ENCODE results near the gene HOXA2. TPM values are rescaled to one million over a fixed set of nuclear protein-coding genes. Genes with fewer than 3 reads are reported as not detected.

The HOXA2 gene
- total and polyA plus RNA-seq, 5 donors from 2014 or later = 0.11 to 0.31 TPM; not detected in 3

DNA sequence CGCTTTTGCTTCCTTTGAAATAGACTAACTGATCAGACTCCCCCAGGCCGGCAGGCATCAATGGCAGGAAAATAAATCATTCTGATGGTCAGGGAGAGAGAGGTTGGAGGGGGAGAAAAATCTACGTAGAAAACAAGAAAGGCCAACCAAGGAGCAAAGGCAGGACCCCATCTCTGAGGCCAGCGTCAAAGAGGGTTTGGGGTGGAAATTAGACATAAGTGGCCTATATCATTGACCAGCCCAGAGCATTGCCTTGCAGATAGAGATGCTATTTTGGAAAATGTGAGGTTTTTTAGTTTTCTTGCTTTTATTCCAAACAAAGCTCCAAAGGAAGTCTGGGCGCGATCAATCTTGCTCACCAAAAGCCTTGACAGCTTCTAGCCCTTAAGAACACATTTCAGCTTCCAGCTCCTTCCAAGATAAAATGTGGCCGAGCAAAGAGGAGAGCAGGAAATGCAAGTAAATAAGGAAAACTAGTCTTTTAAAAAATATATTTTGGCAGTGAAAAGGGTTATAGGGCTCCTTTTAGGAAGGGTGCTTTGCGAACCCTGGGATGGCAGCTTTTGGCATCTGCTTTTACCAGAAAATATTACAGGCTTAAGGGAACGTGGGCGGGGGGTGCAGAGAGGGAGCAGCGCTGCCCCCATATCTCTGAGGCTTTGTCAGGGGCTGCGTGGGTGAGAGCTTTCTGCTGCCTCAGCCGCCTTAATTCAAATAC is 2.0 kb upstream of the HOXA2 start:
- Histone ChIP-seq H3K4me1 (ENCODE audit: control insufficient read depth, insufficient read depth, low read length, poor library complexity, severe bottlenecking) (peaks cover 12% of the 10 kb centered on the region), H3K27ac (ENCODE audit: insufficient read depth, low read length, poor library complexity, severe bottlenecking) (no peak overlapping the region), H3K9me3 (ENCODE audit: control insufficient read depth in 2 of 2, low read length in 2 of 2) (no peaks in the 10 kb centered on the region), H3K36me3 (ENCODE audit: control insufficient read depth, insufficient read depth, low read length) (no peaks in the 10 kb centered on the region), H3K4me3 (ENCODE audit: low read depth, low read length) (no peak overlapping the region), H3K27me3 (ENCODE audit: control insufficient read depth, insufficient read depth, low read length) (peaks cover 16% of the 10 kb centered on the region)
- Mint-ChIP-seq H3K36me3 (peaks cover 21% of the 10 kb centered on the region), H3K27ac (no peak overlapping the region), H3K9me3 (peaks cover 0 to 7% (median 1%) of the 10 kb centered on the region in 7 donors), H3K4me1 (peaks cover 8 to 27% (median 10%) of the 10 kb centered on the region in 4 donors), H3K27me3 (peaks cover 54% of the 10 kb centered on the region), H3K4me3 (peak overlapping the region in 1 of 4 donors; percentile 1)
- ATAC-seq (ENCODE audit: low read depth in 2 of 2) (no peak), DNase-seq (no peak)

DNA sequence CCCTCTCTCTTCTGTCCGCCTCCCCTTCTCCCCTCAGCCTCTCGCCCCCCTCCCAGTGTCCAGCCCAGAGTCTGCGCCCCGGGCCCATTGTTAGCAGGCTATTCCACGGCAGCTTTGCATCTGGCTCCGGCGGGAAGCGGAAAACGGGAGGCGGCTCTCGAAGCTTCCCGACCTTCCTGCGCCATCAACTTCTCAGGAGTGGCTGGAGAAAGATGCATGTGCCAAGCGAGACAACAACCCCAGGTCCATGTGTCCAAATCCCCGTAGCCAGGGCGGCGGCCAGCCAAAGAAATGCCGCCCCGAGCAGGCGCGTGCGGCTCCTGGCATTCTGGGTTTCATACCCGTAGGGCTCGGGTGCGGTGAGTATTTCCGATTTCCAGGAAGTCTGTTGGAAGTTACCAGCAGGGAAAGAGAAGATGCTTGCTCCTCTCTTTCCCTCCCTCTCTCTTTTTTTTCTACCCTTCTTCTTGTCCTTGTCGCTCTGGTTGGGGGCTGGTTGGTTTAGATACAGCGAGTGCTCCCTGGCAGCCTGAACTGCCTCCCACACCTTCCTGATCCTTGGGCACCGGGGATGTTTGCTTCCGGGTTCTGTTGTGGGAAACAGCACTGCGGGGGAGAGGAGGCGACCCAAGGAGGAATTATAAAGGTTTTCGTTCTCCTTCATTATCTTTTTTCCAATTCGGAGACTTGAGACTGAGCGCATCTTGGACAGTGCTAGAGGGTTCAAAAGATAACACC is 1.2 kb upstream of the HOXA2 start:
- Mint-ChIP-seq H3K27ac (no peak overlapping the region), H3K27me3 (peaks cover 60% of the 10 kb centered on the region), H3K9me3 (peaks cover 0 to 7% (median 0%) of the 10 kb centered on the region in 7 donors), H3K4me1 (peaks cover 8 to 33% (median 11%) of the 10 kb centered on the region in 4 donors), H3K4me3 (peak overlapping the region in 2 of 4 donors; percentile 1 to 76), H3K36me3 (peaks cover 22% of the 10 kb centered on the region)
- Histone ChIP-seq H3K36me3 (ENCODE audit: control insufficient read depth, insufficient read depth, low read length) (no peaks in the 10 kb centered on the region), H3K27me3 (ENCODE audit: control insufficient read depth, insufficient read depth, low read length) (peaks cover 18% of the 10 kb centered on the region), H3K27ac (ENCODE audit: insufficient read depth, low read length, poor library complexity, severe bottlenecking) (no peak overlapping the region), H3K4me1 (ENCODE audit: control insufficient read depth, insufficient read depth, low read length, poor library complexity, severe bottlenecking) (peaks cover 12% of the 10 kb centered on the region), H3K9me3 (ENCODE audit: control insufficient read depth in 2 of 2, low read length in 2 of 2) (no peaks in the 10 kb centered on the region), H3K4me3 (ENCODE audit: low read depth, low read length) (no peak overlapping the region)
- ATAC-seq (ENCODE audit: low read depth in 2 of 2) (no peak), DNase-seq (no peak)

DNA sequence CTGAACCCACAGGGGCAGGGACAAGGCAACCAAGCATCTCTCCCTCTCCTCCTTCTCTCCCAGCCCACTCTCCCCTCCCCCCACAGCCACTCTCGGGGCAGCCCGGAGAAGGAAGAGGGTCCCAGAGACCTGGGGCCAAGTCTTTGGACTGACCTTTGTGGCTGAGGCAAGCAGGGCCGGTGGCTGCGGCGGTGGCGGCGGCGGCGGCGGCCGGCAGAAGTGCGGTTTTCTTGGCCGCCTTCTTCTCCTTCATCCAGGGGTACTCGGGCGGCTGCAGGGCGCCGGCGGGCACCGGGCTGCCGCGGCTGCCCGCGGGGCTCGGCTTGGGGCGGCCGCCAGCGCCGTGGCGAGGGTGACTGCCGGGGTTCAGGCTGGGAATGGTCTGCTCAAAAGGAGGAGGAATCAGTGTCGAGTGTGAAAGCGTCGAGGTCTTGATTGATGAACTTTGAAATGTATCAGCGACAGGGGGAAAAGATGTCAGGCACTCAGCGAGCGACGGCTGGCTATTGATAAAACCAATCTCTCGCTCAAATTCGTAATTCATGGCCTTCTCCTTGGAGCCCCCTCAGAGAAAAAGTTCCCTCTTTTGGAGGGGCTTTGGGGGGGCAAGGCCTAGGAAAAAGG is 414 bp downstream of the HOXA2 start:
- Mint-ChIP-seq H3K9me3 (peaks cover 0 to 7% (median 0%) of the 10 kb centered on the region in 7 donors), H3K27ac (no peak overlapping the region), H3K4me1 (peaks cover 8 to 48% (median 17%) of the 10 kb centered on the region in 4 donors), H3K36me3 (peaks cover 22% of the 10 kb centered on the region), H3K4me3 (peak overlapping the region in 3 of 4 donors; percentile 23 to 76 (median 39)), H3K27me3 (peaks cover 70% of the 10 kb centered on the region)
- H3K9me3 ChIP-seq (ENCODE audit: control insufficient read depth in 2 of 2, low read length in 2 of 2) = no peaks in the 10 kb centered on the region
- DNase-seq (no peak), ATAC-seq (ENCODE audit: low read depth in 2 of 2) (no peak)
- H3K4me3 ChIP-seq (ENCODE audit: low read depth, low read length) = no peak overlapping the region
- no peaks in the 10 kb centered on the region for H3K36me3 ChIP-seq (ENCODE audit: control insufficient read depth, insufficient read depth, low read length)
- peaks cover 18% of the 10 kb centered on the region for H3K27me3 ChIP-seq (ENCODE audit: control insufficient read depth, insufficient read depth, low read length)
- no peak overlapping the region for H3K27ac ChIP-seq (ENCODE audit: insufficient read depth, low read length, poor library complexity, severe bottlenecking)
- H3K4me1 ChIP-seq (ENCODE audit: control insufficient read depth, insufficient read depth, low read length, poor library complexity, severe bottlenecking) = peaks cover 20% of the 10 kb centered on the region

DNA sequence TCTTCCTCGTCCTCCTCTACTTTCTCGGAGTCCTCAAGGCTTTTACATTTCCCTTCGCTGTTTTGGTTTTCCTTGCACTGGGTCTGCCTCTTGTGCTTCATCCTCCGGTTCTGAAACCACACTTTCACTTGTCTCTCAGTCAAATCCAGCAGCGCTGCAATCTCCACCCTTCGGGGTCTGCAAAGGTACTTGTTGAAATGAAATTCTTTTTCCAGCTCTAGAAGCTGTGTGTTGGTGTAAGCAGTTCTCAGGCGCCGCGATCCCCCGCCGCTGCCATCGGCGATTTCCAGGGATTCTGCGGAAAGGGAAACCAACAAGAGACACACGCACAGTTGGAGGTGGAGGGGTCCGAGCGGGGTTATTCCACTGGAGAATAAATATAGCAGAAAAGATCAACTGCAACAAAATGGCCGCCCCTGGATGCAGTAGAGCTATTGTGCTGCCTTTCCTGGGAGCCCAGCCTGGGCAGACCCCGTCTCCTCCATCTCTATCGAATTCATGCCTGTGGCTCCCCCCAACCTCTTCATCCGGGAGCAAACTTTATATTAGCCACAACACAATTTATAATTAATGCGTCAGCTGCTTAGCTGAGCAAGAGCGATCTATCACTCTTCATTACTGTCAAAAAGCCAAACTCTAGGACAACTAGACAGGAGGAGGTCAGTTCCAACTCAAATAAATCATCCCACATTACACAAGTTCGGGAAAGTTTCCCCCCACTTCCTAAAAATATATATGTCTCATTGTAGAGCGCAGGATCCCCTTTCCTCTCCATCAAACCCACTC is 1.1 kb downstream of the HOXA2 start:
- Histone ChIP-seq H3K36me3 (ENCODE audit: control insufficient read depth, insufficient read depth, low read length) (no peaks in the 10 kb centered on the region), H3K4me3 (ENCODE audit: low read depth, low read length) (no peak overlapping the region), H3K27ac (ENCODE audit: insufficient read depth, low read length, poor library complexity, severe bottlenecking) (no peak overlapping the region), H3K4me1 (ENCODE audit: control insufficient read depth, insufficient read depth, low read length, poor library complexity, severe bottlenecking) (peaks cover 23% of the 10 kb centered on the region), H3K9me3 (ENCODE audit: control insufficient read depth in 2 of 2, low read length in 2 of 2) (no peaks in the 10 kb centered on the region), H3K27me3 (ENCODE audit: control insufficient read depth, insufficient read depth, low read length) (peaks cover 18% of the 10 kb centered on the region)
- ATAC-seq (ENCODE audit: low read depth in 2 of 2) (no peak), DNase-seq (no peak)
- Mint-ChIP-seq H3K4me3 (peak overlapping the region in 3 of 4 donors; percentile 1 to 45 (median 23)), H3K9me3 (peaks cover 0 to 7% (median 0%) of the 10 kb centered on the region in 7 donors), H3K36me3 (peaks cover 22% of the 10 kb centered on the region), H3K27ac (no peak overlapping the region), H3K4me1 (peaks cover 8 to 50% (median 18%) of the 10 kb centered on the region in 4 donors), H3K27me3 (peaks cover 72% of the 10 kb centered on the region)

DNA sequence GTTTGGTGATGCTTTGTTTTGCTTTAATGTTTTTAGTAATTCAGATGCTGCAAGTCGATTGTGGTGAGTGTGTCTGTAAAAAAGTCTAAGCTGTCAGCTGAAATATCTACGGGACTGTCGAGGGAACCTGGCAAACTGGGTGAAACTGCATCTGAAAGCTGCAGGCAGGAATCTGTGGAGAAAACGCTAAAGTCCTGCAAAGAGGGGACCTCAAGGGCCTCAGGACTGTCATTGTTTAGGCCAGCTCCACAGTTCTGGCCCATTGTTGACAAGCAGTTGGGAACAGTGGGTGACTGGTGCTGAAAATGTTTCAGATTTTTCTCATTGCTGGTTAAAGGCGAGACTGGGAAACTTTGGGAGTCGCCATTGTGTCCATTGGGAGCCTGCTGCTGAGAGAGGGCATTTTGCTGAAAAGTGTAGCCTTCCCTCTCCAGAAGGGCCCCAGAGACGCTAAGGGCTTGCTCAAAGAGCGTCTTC is 1.8 kb downstream of the HOXA2 start:
- Histone ChIP-seq H3K9me3 (ENCODE audit: control insufficient read depth in 2 of 2, low read length in 2 of 2) (no peaks in the 10 kb centered on the region), H3K36me3 (ENCODE audit: control insufficient read depth, insufficient read depth, low read length) (no peaks in the 10 kb centered on the region), H3K27ac (ENCODE audit: insufficient read depth, low read length, poor library complexity, severe bottlenecking) (no peak overlapping the region), H3K27me3 (ENCODE audit: control insufficient read depth, insufficient read depth, low read length) (peaks cover 18% of the 10 kb centered on the region), H3K4me3 (ENCODE audit: low read depth, low read length) (no peak overlapping the region), H3K4me1 (ENCODE audit: control insufficient read depth, insufficient read depth, low read length, poor library complexity, severe bottlenecking) (peaks cover 25% of the 10 kb centered on the region)
- Mint-ChIP-seq H3K36me3 (peaks cover 22% of the 10 kb centered on the region), H3K27ac (no peak overlapping the region), H3K27me3 (peaks cover 73% of the 10 kb centered on the region), H3K4me1 (peaks cover 8 to 50% (median 19%) of the 10 kb centered on the region in 4 donors), H3K4me3 (peak overlapping the region in 1 of 4 donors; percentile 55), H3K9me3 (peaks cover 0 to 7% (median 0%) of the 10 kb centered on the region in 7 donors)
- ATAC-seq (ENCODE audit: low read depth in 2 of 2) (no peak), DNase-seq (no peak)

DNA sequence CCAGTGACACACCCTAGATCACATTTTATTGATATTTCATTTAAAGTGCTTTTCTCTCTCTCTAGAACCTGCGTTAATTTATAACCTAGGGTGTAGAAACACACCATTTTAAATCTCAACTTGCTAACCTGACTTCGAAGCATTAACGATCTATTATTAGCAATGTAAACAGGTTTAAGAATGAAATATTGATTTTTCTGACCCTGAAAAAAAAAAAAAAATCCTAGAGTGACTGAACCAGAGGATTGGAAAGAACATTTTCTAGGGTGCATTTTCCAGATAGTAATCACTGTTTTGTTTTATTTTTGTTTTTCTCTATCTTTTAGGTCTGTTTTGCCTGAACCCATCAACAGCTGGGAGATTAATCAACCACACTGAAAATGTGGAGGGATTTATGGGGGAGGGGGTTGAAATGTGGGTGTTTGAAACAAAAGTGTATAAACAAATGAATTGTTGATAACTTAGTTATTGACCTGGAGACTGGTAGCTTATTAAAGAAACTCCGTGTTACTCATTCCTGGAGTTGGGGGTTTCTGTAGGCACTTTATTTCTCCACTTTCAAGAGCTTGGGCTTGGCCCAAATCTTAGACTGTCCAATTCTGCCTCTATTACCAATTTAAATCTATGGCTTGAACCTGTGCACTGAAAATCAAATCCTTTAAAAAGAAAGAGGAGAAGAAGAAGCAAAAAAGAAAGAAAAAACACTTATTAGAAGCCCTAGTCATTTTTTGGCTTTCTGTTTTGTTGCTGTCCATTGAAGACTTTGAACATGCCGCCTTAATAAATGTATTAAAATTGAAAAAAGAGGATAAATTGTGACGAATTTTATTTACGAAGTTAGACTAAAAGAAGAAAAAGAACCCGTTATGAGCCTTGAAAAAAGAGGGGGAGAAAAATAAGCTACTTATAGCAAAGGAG is 2.8 kb downstream of the HOXA2 start:
- no peak overlapping the region for H3K27ac ChIP-seq (ENCODE audit: insufficient read depth, low read length, poor library complexity, severe bottlenecking)
- ATAC-seq (ENCODE audit: low read depth in 2 of 2) (no peak), DNase-seq (no peak)
- no peaks in the 10 kb centered on the region for H3K36me3 ChIP-seq (ENCODE audit: control insufficient read depth, insufficient read depth, low read length)
- Mint-ChIP-seq H3K27me3 (peaks cover 75% of the 10 kb centered on the region), H3K4me1 (peaks cover 8 to 60% (median 22%) of the 10 kb centered on the region in 4 donors), H3K36me3 (peaks cover 22% of the 10 kb centered on the region), H3K27ac (no peak overlapping the region), H3K9me3 (peaks cover 0 to 7% (median 0%) of the 10 kb centered on the region in 7 donors), H3K4me3 (peak overlapping the region in 2 of 4 donors; percentile 36 to 69)
- H3K4me3 ChIP-seq (ENCODE audit: low read depth, low read length) = no peak overlapping the region
- no peaks in the 10 kb centered on the region for H3K9me3 ChIP-seq (ENCODE audit: control insufficient read depth in 2 of 2, low read length in 2 of 2)
- H3K27me3 ChIP-seq (ENCODE audit: control insufficient read depth, insufficient read depth, low read length) = peaks cover 18% of the 10 kb centered on the region
- peaks cover 35% of the 10 kb centered on the region for H3K4me1 ChIP-seq (ENCODE audit: control insufficient read depth, insufficient read depth, low read length, poor library complexity, severe bottlenecking)

All from CD4-positive, CD25-positive, alpha-beta regulatory T cell (primary cell).